GM18858 (cell line): Measurements from ENCODE around the gene MICU1.
"Not testable (repeated sequence)": the region's sequence is repeated elsewhere in the genome, so short reads cannot be mapped to it uniquely, and the experiment has no call there.

Experiments used
- ATAC-seq: cut with Tn5 transposase; IDR thresholded peaks from one replicate; pipeline ENCODE4 v1.9.1; 2021; ENCODE audit not compliant: unreplicated experiment

Gene MICU1

DNA sequence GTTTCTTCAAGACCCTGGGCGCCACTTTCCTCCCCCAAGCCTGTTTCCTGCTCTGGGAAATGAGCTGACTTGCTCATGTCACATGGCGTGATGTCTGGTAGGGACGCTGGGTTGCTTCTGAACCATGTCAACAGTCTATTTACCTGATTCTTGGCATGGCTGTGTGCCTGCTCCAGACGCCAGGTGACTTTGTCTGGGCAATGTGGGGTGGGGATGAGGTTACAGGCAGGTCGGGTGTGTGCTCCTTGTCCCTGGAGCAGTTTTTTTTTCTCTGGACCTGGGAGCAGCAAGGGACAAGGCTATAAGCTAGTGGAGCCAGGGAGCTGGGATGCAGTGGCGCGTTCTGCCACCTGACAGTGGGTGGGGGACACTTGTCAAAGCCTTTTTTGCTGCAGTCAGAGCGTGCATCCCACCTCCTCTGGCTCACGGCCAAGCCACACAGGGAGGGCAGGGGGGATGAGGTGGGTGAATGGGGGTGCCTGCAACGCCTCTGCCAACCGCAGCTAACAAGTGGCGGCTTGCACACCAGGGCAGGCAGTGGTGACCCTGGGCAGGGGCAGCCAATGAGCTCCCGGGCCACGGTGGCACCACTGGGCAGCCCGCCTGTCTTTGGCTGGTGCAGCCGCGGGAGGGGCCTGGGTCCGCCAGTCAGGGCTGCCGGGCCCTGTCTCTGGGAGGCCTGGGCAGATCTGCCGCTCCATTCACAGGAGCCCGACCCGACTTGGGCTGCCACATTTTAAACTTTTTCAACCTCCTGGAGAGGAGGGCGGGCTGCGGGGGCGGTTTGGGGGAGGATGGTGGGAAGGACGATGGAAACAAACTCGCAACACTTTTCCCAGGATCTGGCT lies 294.1 kb downstream of the MICU1 start:
- peak; percentile 34 for ATAC-seq

GRCh38 chr10:72330069-72330426 lies 295.8 kb downstream of the MICU1 start:
- ATAC-seq = no peak

DNA sequence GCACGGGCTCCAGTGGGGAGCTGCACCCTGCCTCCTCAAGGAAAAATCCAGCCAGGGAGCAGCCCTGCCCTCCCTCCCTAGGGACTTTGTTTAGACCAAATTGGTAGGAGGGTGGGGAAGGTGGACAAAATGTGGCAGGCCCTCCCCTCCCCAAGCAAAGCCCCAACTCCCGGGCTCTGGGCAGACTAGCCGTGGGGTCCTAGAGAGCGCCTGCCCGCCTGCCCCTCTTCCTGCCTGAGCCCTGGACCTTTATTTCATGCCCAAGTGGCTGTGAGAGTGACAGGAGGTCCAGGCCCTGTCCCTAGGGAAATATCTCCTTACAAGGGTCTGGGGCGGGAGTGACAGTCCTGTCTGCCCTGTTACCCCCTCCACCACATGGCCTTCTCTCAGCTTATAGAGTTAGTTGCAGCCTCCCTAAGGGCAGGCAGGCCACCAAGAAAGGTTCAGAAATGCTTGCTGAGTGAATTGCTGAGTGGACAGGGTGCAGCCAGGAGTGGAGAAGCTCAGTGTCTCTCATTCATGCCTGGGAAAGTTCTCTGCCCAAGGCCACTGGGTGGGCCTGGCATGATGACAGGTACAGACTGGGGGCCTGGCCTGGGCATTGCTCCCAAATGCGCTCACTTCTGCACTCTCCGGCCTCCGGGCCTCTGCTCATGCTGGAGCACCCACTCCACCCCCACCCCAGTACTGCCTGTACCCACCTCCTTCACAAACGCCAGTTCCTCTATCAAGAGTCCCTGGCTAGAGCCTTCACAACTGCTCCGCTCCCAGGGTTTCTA lies 296.4 kb downstream of the MICU1 start:
- ATAC-seq = no peak

DNA sequence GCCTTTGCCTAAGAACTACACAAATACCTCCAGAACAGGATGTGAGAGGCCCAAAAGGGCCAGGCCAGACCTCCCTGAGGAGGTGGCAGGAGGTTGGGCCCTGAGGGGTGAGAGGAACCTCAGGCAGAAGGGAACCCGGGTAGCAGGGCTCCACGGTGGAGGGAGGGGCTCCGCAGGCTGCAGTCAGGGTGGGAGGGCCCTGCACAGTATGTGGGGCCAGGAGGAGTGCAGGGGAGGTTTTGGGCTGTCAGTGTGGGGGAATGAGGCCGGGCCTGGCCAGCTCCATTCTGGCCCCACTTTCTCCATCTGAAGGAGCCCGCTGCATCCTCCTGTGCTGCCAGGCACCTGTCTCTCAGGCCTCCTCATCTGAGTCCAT lies 297.1 kb downstream of the MICU1 start:
- no peak for ATAC-seq

DNA sequence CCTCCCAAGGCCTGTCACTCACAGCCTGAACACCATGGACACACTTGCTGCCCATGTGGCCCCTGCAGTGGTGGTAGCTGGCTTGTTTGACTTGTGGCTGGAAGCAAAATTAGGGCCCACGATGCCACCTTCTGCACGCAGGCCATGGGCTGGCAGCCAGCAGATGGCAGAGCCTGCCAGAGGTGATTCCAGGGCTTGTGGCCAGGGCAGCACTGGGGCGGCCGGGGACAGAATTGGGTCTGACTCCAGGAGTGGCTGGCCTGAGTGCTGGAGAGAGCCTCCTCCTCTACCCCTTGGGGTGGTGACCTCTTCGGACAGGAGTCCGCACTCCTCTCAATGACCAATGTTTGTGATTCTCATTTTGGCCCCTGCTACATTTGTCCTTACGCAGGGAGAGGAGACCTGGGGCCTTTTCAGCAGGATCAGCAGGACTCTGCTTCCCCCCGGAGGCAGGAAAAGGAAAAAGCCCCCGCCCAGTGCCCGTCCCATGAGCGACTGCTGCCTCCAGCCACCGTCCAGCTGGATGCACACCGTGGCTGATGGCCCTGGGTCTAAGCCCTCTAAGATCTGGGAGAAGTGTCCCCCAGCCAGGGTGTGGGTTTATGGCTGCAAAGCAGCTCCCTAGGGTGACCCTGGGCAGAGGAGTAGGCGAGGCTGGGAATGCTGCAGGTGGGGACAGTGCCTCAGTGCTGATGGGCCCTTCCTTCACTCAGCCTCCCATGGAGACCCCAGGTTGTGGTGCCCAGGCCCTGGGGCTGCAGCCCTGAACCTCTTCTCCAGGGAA lies 297.6 kb downstream of the MICU1 start:
- no peak for ATAC-seq

- ATAC-seq = not testable (repeated sequence)
Observed at GRCh38 chr10:72326665-72327603, 298.9 kb downstream of the MICU1 start.

- not testable (repeated sequence) for ATAC-seq
Observed at GRCh38 chr10:72325243-72326175, 300.4 kb downstream of the MICU1 start.

GRCh38 chr10:72323771-72324191 lies 302.1 kb downstream of the MICU1 start:
- no peak for ATAC-seq

GRCh38 chr10:72323108-72323749 lies 302.6 kb downstream of the MICU1 start:
- ATAC-seq = no peak

- no peak for ATAC-seq
Observed at GRCh38 chr10:72322280-72323058, 303.4 kb downstream of the MICU1 start.

DNA sequence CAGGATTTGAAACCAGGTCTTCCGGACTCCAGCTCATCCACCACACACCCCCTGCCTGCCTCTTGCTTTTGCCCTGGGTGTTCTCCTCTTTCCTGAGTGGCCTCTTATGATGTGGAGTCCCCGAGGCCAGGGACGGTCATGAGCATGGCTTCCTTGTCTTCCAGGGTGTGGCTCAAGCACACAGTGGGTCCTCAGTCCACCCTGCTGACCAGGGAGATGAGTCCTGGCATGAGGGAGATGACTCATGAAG lies 303.9 kb downstream of the MICU1 start:
- no peak for ATAC-seq

DNA sequence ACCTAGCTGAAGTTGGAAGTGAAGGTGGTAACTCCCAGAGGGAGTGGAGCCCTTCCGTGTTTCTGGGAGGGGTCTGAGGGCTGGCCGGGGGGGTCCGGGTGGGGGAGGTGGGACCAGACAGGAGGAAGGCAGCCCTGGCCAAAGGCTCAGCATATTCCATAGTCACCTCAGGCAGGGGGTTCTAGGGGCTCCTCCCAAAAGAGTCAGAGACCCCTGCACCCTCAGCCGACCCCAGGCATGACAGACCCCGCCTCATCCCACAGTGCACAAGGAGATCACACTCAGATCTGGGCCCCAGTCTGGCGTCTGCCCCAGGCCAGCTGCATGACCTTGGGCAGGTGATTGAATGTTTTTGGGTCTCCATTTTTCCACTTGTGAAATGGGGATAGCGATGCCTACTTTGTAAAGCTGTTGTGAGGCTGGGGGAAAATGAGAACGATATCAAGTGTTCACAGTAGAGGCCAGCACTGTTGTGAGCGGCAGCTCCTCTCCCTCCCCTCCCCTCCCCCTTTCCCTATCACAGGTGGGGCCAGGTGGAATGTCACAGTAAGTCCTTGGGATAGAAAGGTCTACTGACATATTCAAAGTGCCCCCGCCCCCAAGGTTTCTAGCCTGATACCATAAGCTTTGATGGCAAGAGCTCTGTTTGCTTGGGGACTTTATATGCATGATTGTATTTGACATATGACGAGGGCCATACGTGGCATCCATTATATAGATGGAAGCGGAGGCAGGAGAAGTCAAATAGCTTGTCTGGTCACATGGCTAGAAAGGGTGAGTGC lies 304.4 kb downstream of the MICU1 start:
- ATAC-seq = no peak

DNA sequence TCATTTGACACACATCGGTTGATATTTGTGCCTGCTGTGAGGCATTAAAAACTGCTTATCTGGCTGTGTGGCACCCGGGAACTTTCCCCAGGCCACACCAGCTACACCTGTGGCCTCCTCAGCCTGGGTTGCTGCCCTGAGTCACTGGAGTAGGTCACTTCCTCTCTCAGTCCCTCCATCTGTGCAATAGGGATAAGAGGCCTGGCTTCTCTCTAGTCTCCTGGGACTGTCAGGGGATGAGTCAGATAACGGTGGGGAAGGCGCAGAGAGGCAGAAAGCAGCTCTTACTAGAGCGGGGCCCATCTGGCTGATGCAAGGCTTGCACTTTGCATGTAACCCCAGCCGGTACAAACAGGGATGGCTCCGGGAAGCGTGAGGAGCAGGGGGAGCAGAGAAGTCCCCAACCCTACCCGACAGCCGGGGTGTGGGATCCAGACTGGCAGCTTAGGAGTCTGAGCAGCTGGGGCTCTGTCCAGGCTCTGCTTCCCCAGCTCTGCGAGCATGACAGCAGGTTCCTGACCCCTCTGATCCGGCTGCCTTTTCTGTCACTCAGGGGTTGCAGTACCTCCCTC lies 305.1 kb downstream of the MICU1 start:
- peak; percentile 68 for ATAC-seq

DNA sequence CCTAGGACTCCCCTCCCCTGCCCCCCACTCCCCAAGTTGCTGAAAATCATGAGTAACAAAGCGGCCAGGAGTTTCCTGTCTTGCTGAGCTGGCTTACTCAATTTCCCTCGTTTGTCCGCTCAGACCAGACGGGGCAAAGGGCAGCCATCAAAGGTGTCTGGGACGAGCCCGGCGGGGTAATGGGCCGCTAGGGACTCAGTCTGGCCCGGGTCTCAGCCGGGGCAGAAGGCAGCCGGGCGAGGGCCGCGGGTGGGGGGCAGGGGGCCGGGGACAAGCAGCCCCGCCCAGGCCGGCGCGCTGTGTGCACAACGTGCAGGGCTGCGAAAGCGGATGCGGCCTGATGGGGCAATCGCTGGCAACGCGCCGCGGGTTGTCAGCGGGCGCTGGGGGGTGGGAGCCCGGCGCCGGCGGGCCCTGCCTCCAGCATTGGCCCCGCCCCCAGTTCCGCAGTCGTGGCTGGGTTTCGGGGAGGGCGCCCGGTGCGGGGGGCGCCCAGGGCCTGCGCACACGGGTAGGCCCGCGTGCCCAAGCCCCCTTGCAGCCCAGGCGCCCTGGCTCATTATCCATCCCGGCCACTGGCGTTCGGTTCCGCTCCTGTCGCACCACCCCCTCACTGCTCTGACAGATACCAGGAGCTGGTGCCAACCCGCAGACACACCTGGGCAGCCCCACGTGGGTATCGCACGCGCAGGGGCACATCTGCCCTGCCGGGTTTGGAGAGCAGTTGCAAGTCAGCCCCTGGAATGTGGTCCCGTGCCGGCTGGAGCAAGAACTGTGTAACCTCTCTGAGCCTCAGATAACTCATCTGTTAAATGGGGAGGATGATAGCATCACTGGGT lies 306.2 kb downstream of the MICU1 start:
- peak; percentile 52 for ATAC-seq

DNA sequence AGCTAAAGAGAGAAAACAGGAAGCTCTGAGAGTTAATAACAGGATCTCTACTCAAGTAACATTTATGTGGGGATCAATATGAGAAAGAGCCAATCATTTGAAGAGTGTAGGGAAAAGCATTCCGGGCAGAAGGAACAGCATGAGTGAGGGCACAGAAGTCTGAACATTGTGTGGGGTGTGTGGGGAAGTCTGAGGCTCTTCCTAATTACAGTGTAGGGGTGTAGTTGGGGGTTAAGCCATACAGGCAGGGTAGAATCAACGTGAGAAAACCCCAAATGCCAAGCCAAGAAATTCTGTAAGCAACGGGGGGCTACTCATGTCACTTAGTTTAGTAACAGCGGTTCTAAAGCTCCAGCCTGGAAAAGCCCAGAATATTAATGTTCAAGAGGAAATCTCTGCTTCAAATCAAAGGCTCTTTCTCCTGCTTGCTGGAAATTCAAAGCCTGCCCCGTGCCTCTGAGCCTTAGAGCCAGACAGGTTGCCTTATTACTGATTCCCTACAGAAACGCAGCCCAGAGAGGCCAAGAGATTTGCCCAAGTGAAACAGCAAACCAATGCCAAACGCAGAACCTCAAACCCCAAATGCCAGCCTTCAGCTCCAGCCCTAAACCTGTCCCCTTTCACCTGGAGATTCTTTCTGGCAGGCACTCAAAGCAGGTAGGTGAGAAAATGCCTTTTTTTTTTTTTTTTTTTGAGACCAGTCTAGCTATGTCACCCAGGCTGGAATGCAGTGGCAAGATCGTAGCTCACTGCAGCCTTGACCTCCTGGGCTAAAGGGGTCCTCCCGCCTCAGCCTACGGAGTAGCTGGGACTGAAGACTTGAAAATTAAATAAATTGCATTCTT lies 307.2 kb downstream of the MICU1 start:
- no peak for ATAC-seq
